AG08396 (cell line): Measurements from ENCODE around the gene DYNC1LI1.
"Not testable (repeated sequence)": the region's sequence is repeated elsewhere in the genome, so short reads cannot be mapped to it uniquely, and the experiment has no call there.

ENCODE experiments used
- DNase-seq: peaks from one replicate; pipeline ENCODE4 v3.0.0; 2012; ENCODE audit warnings: low spot score, mixed read lengths

The DYNC1LI1 gene

GRCh38 chr3:32531010-32531647 lies 39.5 kb downstream of the DYNC1LI1 start:
- DNase-seq, result no peak

- no peak for DNase-seq
These were observed 44.9 kb downstream of the DYNC1LI1 start for GRCh38 chr3:32525720-32526119.

- DNase-seq, result no peak
These were observed 48.0 kb downstream of the DYNC1LI1 start for GRCh38 chr3:32522682-32523081.

- DNase-seq, result not testable (repeated sequence)
These were observed 51.7 kb downstream of the DYNC1LI1 start for GRCh38 chr3:32518921-32519320.

GRCh38 chr3:32516751-32517150 lies 53.9 kb downstream of the DYNC1LI1 start:
- DNase-seq, result not testable (repeated sequence)

- DNase-seq, result no peak
These were observed 59.7 kb downstream of the DYNC1LI1 start for GRCh38 chr3:32511005-32511404.

- DNase-seq, result peak; percentile 76
These were observed 60.5 kb downstream of the DYNC1LI1 start for GRCh38 chr3:32510075-32510724.

GRCh38 chr3:32508711-32509110 lies 61.9 kb downstream of the DYNC1LI1 start:
- DNase-seq, result no peak

- DNase-seq, result no peak
These were observed 64.2 kb downstream of the DYNC1LI1 start for GRCh38 chr3:32506466-32506865.

GRCh38 chr3:32502946-32503286 lies 67.7 kb downstream of the DYNC1LI1 start:
- no peak for DNase-seq

- DNase-seq, result peak; percentile 95
These were observed 68.3 kb downstream of the DYNC1LI1 start, which contains the start of gene CMTM6 for GRCh38 chr3:32502118-32502945. Gene CMTM6 (minus strand): TSS chr3:32502852. CDS start chr3:32502745, 107 bp downstream.

- DNase-seq, result no peak
These were observed 68.9 kb downstream of the DYNC1LI1 start for GRCh38 chr3:32501783-32502117.

- no peak for DNase-seq
These were observed 69.5 kb downstream of the DYNC1LI1 start for GRCh38 chr3:32500880-32501782.

GRCh38 chr3:32500231-32500630 lies 70.4 kb downstream of the DYNC1LI1 start:
- DNase-seq, result no peak

GRCh38 chr3:32499585-32499984 lies 71.1 kb downstream of the DYNC1LI1 start:
- no peak for DNase-seq

GRCh38 chr3:32498992-32499391 lies 71.7 kb downstream of the DYNC1LI1 start:
- DNase-seq, result no peak

GRCh38 chr3:32498252-32498651 lies 72.4 kb downstream of the DYNC1LI1 start:
- DNase-seq, result no peak

- DNase-seq, result no peak
These were observed 75.0 kb downstream of the DYNC1LI1 start for GRCh38 chr3:32495609-32496008.

GRCh38 chr3:32495085-32495484 lies 75.6 kb downstream of the DYNC1LI1 start:
- no peak for DNase-seq

- DNase-seq, result no peak
These were observed 76.9 kb downstream of the DYNC1LI1 start for GRCh38 chr3:32493437-32494414.
